Islet of Langerhans (tissue), 1 donor: ENCODE results near the gene DIP2C.
"Not testable (repeated sequence)": the region's sequence is repeated elsewhere in the genome, so short reads cannot be mapped to it uniquely, and the experiment has no call there.

Experiments
- FAIRE-seq: peaks from one replicate; lab custom pipeline; 2011; peaks lifted over from hg19 to GRCh38; lab: Jason Lieb, UNC

The DIP2C gene

GRCh38 chr10:371515-371914 is 318.0 kb downstream of the DIP2C start:
- no peak for FAIRE-seq

DNA sequence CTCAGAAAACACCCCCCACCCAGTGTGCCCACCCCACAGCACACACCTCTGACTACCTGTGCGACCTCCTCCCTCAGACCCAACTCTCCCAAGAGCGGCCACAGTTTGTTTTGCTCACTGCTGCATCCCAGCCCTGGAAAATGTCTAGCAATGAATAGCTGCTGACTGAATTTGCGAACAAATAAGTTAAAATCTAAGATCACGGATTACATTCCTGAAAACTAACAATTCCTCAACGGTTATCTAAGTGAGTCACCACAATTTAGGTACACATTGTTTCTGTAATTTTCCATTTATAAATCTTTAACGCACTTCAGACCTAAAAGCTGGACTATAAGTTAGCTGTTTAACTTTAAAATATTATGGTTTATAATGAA is 319.0 kb downstream of the DIP2C start:
- no peak for FAIRE-seq

GRCh38 chr10:369684-370448 is 319.6 kb downstream of the DIP2C start:
- no peak for FAIRE-seq

DNA sequence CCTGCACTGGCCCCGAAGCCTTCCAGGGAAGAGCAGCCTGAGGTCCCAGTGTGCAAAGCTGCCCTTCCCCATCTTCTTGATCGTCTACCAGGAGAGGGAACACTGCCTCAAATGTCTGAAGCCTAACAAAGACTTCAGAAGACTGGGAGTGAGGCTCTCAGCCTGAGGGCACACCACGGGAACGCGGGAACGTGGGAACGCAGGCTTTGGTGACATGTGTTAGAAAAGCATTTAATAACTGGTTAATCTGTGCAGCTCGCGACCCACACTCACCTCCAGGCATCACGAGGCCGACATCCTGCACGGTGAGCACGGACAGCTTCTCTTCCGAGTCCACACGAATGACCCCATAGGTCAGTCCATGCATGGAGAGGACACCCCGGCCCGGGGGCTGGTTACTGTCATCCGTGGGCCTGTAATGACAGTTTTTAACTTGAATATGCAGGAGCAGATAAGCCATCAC is 320.2 kb downstream of the DIP2C start:
- FAIRE-seq: no peak

- no peak for FAIRE-seq
Measured at GRCh38 chr10:368579-369220, 320.8 kb downstream of the DIP2C start.

- not testable (repeated sequence) for FAIRE-seq
Measured at GRCh38 chr10:368107-368506, 321.4 kb downstream of the DIP2C start.

DNA sequence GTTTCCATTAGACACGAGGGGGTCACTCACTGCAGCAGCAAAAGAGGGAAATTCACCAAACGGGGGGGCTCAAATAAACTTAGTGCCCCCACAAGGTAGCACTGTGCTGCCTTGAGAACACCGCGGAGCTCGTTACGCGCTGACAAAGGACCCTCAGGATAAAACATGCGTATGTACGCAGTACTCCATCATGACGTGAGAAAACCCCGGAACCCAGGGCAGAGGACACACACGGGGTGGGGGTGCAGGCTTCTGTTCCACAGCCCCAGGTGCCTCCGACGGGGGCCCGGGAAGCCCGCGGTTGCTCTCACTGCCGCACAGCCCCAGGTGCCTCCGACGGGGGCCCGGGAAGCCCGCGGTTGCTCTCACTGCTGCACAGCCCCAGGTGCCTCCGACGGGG is 321.8 kb downstream of the DIP2C start:
- no peak for FAIRE-seq

DNA sequence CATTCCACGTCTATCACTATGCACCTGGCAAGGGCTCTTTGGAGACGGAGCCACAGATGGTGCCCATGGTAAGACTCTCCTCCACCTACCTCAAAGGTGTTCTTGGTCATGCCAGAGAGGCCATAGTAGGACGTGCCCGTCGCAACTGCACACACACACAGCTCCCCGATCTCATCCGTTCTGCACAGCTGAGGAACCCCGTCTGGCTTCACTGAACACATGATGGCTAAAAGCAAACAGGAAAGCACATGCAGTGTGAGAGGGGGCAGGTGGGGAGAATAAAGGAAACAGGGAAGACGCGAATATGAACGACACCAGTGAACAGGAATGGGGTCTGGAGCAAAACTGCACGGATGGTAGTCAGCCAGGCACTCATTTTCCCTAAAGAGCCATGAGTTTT is 323.3 kb downstream of the DIP2C start:
- FAIRE-seq: no peak

DNA sequence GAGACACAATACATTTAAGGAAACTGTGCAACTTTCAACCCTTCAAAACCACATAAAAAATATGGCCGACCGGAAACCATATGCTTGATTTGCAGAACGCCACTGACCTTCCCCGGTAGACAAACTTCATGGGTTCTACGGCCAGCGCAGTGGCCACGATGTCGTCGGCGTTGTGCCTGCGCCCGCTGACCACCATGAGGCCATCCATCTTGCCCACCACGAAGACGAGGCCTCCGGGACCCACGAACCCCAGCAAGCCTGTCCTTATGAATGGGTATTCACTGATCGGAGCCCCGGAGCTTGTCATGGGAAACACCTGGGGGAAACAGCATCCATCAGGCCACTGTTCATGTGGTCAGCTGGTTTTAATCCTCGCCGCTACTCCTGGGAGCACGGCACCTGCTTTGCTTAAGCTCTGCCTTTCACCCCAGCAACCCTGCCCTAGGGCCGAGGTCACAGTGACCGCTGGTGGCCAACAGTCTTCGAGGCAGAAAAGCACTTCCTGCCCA is 325.1 kb downstream of the DIP2C start:
- no peak for FAIRE-seq

DNA sequence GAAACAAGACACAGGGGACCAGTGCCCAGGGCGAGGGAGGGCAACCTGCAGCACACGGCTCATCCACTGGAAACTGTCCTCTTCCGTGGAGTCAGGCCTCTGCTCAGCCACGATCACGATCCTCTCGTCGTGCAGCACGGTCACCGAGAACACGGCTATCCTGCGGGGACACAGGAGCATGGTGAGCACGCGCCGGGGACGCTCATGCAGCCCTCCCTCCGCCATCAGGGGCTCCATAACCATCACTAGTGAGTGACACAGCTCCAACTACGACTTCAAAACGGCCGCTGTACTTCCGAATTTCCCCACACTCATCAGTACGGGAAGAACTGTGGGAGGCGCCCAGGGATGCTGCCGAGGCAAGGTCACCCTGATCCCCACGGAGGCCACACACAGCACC is 326.3 kb downstream of the DIP2C start:
- FAIRE-seq: no peak

DNA sequence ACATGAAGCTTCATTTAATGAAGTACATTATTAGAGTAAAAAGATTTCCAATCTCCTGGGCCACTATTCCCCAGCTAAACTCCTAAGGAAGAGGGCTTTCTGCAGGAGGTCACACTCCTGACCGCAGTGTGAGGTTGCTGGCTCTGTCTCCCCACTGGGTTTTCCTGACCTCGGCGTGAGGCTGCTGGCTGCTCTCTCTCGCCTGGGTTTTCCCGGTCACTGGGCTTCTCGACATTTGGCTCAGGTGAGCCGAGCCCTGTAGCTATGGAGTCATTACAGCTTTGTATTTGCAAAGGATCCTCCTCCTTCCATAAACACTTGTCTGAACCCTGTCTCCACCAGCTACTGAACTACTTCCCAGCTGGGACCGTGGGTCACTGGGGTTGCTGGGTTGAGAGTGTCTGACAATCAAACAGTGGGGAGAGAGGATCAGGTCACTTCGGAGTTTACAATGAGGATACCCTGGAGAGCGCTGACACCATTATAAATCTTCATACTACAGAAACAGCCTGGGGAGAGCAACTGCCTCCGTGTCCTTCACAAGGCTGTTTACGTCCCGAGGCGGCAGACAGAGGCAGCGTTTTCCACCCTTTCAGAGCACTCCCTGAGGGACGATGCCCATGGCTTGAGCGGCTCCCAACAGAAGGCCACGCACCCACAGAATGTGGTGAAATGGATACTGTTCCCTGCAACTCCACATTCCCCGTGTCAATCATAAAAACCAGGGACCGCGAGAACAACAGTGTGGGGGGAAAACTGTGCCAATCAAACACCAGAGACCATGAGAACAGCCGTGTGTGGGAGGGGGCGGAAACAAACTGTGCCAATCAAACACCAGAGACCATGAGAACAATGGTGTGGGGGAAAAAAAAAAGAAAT is 328.0 kb downstream of the DIP2C start:
- FAIRE-seq: peak; percentile 89

- FAIRE-seq: peak; percentile 99
Measured at GRCh38 chr10:360653-361052, 328.8 kb downstream of the DIP2C start.

GRCh38 chr10:359762-360161 is 329.7 kb downstream of the DIP2C start:
- no peak for FAIRE-seq

- no peak for FAIRE-seq
Measured at GRCh38 chr10:359093-359492, 330.4 kb downstream of the DIP2C start.

GRCh38 chr10:357201-357950 is 332.1 kb downstream of the DIP2C start:
- no peak for FAIRE-seq

DNA sequence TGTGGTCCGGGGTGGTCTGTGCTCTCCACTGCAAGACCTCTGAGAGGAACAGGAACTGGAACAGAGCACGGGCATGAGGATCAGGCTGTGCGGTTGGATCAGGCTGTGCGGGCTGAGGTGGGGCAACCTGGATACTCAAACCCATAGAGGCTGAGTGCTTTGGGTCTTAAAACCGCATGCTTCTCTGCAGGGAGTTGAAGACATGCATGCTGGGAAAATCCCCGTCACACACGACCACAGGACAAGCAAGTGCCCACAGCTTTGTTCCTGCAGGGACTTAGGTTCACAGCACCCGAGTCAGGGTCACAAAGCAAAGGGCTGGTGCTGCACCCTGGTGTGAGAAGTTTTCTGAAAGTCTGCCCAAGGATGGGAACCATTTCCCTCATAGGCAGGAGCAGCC is 333.0 kb downstream of the DIP2C start:
- no peak for FAIRE-seq

DNA sequence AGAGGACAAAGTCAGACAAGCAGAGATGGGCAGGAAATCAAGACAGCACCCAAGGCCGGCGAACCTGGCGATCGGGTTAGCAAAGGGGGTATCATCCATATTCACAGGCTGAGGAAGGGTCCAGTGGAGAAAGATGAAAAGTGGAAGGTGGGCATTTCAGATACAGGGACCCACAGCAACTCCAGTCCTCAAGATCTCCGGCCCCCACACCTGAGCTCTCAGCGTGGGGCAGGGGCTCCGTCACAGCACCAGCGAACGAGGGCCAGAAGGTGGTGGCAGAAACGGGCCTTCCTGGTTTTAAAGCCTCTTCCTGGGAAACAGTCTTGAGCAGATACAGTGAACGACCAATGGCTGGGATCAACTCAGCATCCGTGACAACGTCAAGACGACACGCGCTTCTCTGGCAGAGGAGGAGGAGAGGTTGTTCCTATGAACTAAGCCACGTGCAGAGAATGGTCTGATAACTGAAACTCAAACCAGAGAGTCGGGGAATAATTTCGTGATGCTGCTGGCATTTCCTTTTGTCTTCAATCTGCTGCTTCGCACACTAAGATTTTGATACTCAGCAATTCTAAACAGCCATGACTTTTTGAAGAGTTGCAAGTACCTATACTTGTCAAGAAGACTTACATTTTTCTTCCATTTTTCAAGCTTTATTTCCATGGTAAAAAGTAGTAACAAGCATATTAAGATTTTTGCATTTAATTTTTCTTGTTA is 334.4 kb downstream of the DIP2C start:
- FAIRE-seq: no peak

DNA sequence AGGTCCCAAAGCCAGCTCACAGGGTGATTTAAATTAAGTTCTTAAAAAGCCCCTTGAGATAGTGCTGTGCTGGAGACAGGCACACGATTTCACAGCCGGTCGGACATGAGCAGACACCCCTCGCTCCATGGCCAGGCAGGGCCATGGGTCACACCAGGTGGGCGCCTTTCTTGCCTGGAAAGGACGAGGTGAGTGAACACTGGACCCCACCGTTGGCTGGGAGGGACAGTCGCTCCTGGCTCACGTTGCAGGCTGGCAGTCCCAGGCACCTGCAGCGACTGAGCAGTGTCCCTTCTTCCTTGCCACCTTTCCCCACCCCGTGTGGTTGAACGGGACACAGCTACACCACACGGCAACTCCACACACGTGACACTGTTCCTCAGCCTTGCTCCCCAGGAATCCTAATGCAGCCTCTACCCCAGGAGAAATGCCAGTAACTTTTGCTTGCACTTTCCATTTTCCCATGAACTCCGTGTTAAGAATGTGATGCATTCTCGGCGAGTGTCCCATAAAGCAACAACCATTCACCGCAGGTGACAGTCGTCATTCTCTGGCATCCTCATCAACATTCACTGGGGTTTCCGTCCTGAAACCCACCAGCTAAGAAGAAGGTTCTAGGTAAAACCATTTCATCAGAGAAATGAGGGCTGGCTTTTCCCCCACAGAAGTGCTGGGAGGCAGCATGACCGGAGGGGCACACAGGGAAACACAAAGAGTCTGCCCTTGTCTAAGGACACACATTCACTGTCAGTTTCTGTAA is 336.8 kb downstream of the DIP2C start:
- no peak for FAIRE-seq

DNA sequence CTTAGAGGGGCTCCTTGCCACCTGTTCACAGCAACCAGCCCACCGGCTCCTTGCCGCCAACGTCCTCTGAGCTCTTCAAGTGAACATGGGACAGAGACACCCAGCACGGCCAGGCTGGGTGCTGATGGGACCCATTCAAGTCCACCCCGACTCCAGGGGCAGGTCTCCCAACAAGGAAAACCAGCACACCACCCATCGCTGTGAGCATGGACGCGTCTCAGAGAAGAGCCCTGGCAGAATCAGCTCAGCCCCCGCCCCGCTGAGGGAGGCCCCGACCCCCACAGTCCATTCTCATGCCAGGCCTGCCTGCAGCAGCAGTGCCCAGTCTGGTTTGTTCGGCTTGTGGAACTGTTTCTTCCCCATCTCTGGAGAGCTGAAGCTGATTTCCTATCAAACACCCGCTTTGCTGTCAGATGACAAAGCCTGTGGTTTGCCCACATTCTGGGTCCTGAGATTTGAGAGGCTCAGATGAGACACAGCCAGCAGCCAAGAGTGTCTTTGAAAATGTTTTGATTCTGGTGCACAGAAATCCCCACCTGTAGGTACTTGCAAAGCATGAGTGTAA is 337.6 kb downstream of the DIP2C start:
- FAIRE-seq: no peak

DNA sequence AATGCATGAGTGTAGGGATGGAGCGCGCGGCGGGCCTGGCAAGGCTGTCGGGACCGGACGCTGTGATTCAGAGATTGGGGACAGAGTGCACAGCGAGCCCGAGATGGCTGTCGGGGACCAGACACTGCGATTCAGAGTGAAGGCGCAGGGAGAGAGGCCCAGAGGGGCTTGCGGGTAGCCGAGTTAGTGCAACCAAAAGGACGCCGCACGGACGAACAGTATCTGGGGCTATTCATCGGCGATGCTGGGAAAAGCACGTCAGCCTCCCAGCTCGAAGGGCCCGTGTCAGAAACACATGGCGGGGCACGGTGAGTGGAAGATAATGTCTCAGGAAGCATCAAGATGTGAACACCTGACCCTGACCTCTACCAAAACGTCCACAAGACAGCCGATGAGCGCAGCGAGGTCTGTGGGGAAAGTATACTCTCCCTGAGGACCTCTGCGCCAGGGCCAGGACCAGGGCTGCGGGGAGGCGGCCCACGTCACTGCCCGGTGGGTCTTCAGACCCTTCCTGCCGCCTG is 338.4 kb downstream of the DIP2C start:
- FAIRE-seq: no peak
